ENCODE measurements around the gene TBC1D5. TPM values are rescaled to one million over a fixed set of nuclear protein-coding genes. Genes with fewer than 3 reads are reported as not detected.

Gene TBC1D5
- polyA plus RNA-seq, 2 of the 4 experiments (the other 2 are of a cell fraction), result 36.7 to 72.2 TPM

DNA sequence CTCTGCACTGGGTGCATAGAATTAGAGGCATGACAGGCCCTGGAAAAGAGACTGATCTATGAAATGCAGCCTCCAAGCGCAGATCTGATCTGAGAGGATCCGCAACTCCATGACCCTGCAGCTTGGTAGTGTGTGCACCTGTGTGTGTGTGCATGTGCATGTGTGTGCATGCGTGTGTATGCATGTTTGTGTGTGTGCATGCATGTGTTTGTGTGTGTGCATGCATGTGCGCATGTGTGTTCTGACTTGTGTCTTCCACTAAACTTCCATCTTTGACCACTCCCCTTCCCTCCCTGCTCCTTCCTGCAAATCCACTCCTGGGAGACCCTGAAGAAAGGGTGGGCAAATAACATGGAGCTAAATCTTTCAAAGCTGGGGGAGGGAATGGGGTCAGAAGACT is 600.7 kb downstream of the TBC1D5 start:
- Histone ChIP-seq H3K9me3 (no peaks in the 10 kb centered on the region), H3K4me2 (no peak overlapping the region), H3K4me3 (no peak overlapping the region), H3K4me1 (no peaks in the 10 kb centered on the region), H3K27ac (no peak overlapping the region)
- 94% methylated on average over 4 of the region's 4 CpGs for WGBS (ENCODE audit: missing lambda C conversion rate)
- ATAC-seq (no peak), FAIRE-seq (no peak), DNase-seq (ENCODE audit: low read depth in 1 of 2, low spot score in 1 of 2) (no peak)
- no peak for TF ChIP-seq JUN (IDR thresholded peaks at IDR 0.05)
- TF ChIP-seq REST (IDR thresholded peaks at IDR 0.05), result no peak
- no peak for TF ChIP-seq FOXS1 (CRISPR knock-in tag; IDR thresholded peaks at IDR 0.05)
- TF ChIP-seq HOXB5 (CRISPR knock-in tag; IDR thresholded peaks at IDR 0.05), result no peak
- TF ChIP-seq NFE2L2 (conservative IDR thresholded peaks at IDR 0.05; ENCODE audit: low read length), result no peak
- TF ChIP-seq HOXA7 (CRISPR knock-in tag; IDR thresholded peaks at IDR 0.05), result no peak
- no peak for TF ChIP-seq BHLHE40 (IDR thresholded peaks at IDR 0.05; ENCODE audit: low read depth, low read length)
- no peak for TF ChIP-seq CHD4 (IDR thresholded peaks at IDR 0.05; ENCODE audit: borderline replicate concordance)
- no peak for TF ChIP-seq FOSL2 (IDR thresholded peaks at IDR 0.05)
- TF ChIP-seq FOSL2 (CRISPR knock-in tag; IDR thresholded peaks at IDR 0.05), result no peak
- no peak for TF ChIP-seq HDAC2 (IDR thresholded peaks at IDR 0.05)
- no peak for TF ChIP-seq SMC3 (IDR thresholded peaks at IDR 0.05)
- no peak for TF ChIP-seq ATOH8 (CRISPR knock-in tag; IDR thresholded peaks at IDR 0.05; ENCODE audit: low read depth)
- TF ChIP-seq ZFP36 (IDR thresholded peaks at IDR 0.05; ENCODE audit: borderline replicate concordance, partially characterized antibody), result no peak
- TF ChIP-seq NR3C1 (IDR thresholded peaks at IDR 0.05), result no peak
- no peak for TF ChIP-seq MAZ (IDR thresholded peaks at IDR 0.05; ENCODE audit: borderline replicate concordance, low read depth, low read length)
- TF ChIP-seq CHD2 (IDR thresholded peaks at IDR 0.05; ENCODE audit: low read length, partially characterized antibody), result no peak
- no peak for TF ChIP-seq HOXB13 (CRISPR knock-in tag; IDR thresholded peaks at IDR 0.05; ENCODE audit: low read depth)
- TF ChIP-seq, protein P1, sequence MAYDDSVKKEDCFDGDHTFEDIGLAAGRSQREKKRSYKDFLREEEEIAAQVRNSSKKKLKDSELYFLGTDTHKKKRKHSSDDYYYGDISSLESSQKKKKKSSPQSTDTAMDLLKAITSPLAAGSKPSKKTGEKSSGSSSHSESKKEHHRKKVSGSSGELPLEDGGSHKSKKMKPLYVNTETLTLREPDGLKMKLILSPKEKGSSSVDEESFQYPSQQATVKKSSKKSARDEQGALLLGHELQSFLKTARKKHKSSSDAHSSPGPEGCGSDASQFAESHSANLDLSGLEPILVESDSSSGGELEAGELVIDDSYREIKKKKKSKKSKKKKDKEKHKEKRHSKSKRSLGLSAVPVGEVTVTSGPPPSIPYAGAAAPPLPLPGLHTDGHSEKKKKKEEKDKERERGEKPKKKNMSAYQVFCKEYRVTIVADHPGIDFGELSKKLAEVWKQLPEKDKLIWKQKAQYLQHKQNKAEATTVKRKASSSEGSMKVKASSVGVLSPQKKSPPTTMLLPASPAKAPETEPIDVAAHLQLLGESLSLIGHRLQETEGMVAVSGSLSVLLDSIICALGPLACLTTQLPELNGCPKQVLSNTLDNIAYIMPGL (CRISPR knock-in tag; IDR thresholded peaks at IDR 0.05; ENCODE audit: borderline replicate concordance), result no peak
- no peak for TF ChIP-seq KDM1A (IDR thresholded peaks at IDR 0.05; ENCODE audit: low read depth)
- CTCF ChIA-PET, result no interaction called here
- POLR2A ChIA-PET, result no interaction called here

GRCh38 chr3:17140670-17141505 is 601.5 kb downstream of the TBC1D5 start:
- H3K4me3 ChIP-seq, result no peak overlapping the region
- H3K4me1 ChIP-seq, result no peaks in the 10 kb centered on the region
- DNase-seq (ENCODE audit: low read depth in 1 of 2, low spot score in 1 of 2), result peak in 1 of 2 experiments; percentile 22
- no peak for TF ChIP-seq FOSL2 (IDR thresholded peaks at IDR 0.05)
- no peak for TF ChIP-seq FOSL2 (CRISPR knock-in tag; IDR thresholded peaks at IDR 0.05)
- TF ChIP-seq RAD21 (conservative IDR thresholded peaks at IDR 0.05 in 1 of 2, IDR thresholded peaks at IDR 0.05 in 1 of 2), result peak; percentile 16 to 46; a peak in 2 of 5 replicates
- TF ChIP-seq NFE2L2 (conservative IDR thresholded peaks at IDR 0.05; ENCODE audit: low read length), result no peak
- TF ChIP-seq EP300 (IDR thresholded peaks at IDR 0.05), result no peak
- TF ChIP-seq, protein P2, sequence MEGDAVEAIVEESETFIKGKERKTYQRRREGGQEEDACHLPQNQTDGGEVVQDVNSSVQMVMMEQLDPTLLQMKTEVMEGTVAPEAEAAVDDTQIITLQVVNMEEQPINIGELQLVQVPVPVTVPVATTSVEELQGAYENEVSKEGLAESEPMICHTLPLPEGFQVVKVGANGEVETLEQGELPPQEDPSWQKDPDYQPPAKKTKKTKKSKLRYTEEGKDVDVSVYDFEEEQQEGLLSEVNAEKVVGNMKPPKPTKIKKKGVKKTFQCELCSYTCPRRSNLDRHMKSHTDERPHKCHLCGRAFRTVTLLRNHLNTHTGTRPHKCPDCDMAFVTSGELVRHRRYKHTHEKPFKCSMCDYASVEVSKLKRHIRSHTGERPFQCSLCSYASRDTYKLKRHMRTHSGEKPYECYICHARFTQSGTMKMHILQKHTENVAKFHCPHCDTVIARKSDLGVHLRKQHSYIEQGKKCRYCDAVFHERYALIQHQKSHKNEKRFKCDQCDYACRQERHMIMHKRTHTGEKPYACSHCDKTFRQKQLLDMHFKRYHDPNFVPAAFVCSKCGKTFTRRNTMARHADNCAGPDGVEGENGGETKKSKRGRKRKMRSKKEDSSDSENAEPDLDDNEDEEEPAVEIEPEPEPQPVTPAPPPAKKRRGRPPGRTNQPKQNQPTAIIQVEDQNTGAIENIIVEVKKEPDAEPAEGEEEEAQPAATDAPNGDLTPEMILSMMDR (IDR thresholded peaks at IDR 0.05), result no peak
- no peak overlapping the region for H3K27ac ChIP-seq
- H3K4me2 ChIP-seq, result no peak overlapping the region
- no peak for FAIRE-seq
- H3K9me3 ChIP-seq, result no peaks in the 10 kb centered on the region
- 81% methylated on average over 11 of the region's 13 CpGs for WGBS (ENCODE audit: missing lambda C conversion rate)
- ATAC-seq, result peak; percentile 63 to 76; a peak in 5 of 6 replicates
- ChIA-PET CTCF (no interaction called here), POLR2A (no interaction called here)

Measured in A549 (cell line).